Lung (tissue), 12 donors: ENCODE data around the gene STAM2. TPM values are rescaled to one million over a fixed set of nuclear protein-coding genes. Genes with fewer than 3 reads are reported as not detected.
"Not testable (repeated sequence)": the region's sequence is repeated elsewhere in the genome, so short reads cannot be mapped to it uniquely, and the experiment has no call there.

Experiments used
- ATAC-seq: fragments of 200-7000 bp; cut with Tn5 transposase; one replicate; pipeline ENCODE4 v1.9.1; 2020; ENCODE audit warnings: moderate number of reproducible peaks; ENCODE audit not compliant: insufficient read depth, low FRiP score
- DNase-seq, 3 donors: peaks; one replicate each; pipeline ENCODE4 v3.0.0-alpha.2; 2013 to 2017
- H3K27ac ChIP-seq, 2 donors: one replicate each; pipeline ENCODE4 v1.5.1; 2013; ENCODE audit warnings: mild to moderate bottlenecking in 2 of 2, moderate library complexity in 2 of 2, control low read depth in 1 of 2, inconsistent platforms in 1 of 2, low read depth in 1 of 2, low read length in 1 of 2
- H3K27me3 ChIP-seq, 3 donors: one replicate each; pipeline ENCODE4 v1.5.1; 2013; ENCODE audit warnings: low read length in 2 of 3; ENCODE audit not compliant: control insufficient read depth in 3 of 3, insufficient read depth in 3 of 3
- H3K36me3 ChIP-seq, 4 donors: one replicate each; pipeline ENCODE4 v1.5.1; 2013; ENCODE audit warnings: low read length in 4 of 4, mild to moderate bottlenecking in 1 of 4, moderate library complexity in 1 of 4; ENCODE audit not compliant: control insufficient read depth in 4 of 4, insufficient read depth in 4 of 4
- H3K4me1 ChIP-seq, 5 donors: one replicate each; pipeline ENCODE4 v1.5.1; 2013; ENCODE audit warnings: low read length in 5 of 5, mild to moderate bottlenecking in 2 of 5, moderate library complexity in 1 of 5; ENCODE audit not compliant: control insufficient read depth in 5 of 5, insufficient read depth in 5 of 5
- H3K4me3 ChIP-seq: one replicate; pipeline ENCODE4 v1.5.1; 2013; ENCODE audit warnings: mild to moderate bottlenecking, control low read depth, moderate library complexity
- H3K9ac ChIP-seq, 2 donors: one replicate each; pipeline ENCODE4 v1.5.1; 2013; ENCODE audit warnings: low read length in 2 of 2, control low read depth in 1 of 2; ENCODE audit not compliant: insufficient read depth in 1 of 2
- H3K9me3 ChIP-seq, 4 donors: one replicate each; pipeline ENCODE4 v1.5.1; 2013; ENCODE audit warnings: low read length in 3 of 4, mild to moderate bottlenecking in 1 of 4, moderate library complexity in 1 of 4; ENCODE audit not compliant: control insufficient read depth in 4 of 4, insufficient read depth in 3 of 4
- CTCF ChIP-seq: IDR thresholded peaks from 2 replicates; pipeline ENCODE4 v1.5.1; 2012; ENCODE audit warnings: mild to moderate bottlenecking; ENCODE audit errors: control extremely low read depth, extremely low read depth
- WGBS, 2 donors: extraction: QIAGEN DNeasy Blood & Tissue Kit; methylation state at CpG; one replicate each; pipeline ENCODE4 v1.1.7; 2013; 5-methylcytosine and 5-hydroxymethylcytosine counted together
- polyA plus RNA-seq, 2 donors: library from polyadenylated mRNA; stranded (reverse); fragments of 200-250 nt; gene quantifications; one replicate each; pipeline ENCODE4 v1.2.1, GENCODE V29; 2013
- total RNA-seq, 2 donors: library from RNA; depleted of rRNA in 1 of 2; stranded (reverse); fragments of >200 nt in 1 of 2; gene quantifications; one replicate each; pipeline ENCODE4 v1.2.1, GENCODE V29; 2014 to 2021
- donor health status: control.
- donor health status: control.
- donor health status: Bipolar disorder and iron deficiency.
- donor health status: healthy.
- donor health status: DM: yes; HTN: yes; CAD: no.

Gene STAM2
- total and polyA plus RNA-seq, 4 donors: 8.0 to 62.1 (median 24.1) TPM

DNA sequence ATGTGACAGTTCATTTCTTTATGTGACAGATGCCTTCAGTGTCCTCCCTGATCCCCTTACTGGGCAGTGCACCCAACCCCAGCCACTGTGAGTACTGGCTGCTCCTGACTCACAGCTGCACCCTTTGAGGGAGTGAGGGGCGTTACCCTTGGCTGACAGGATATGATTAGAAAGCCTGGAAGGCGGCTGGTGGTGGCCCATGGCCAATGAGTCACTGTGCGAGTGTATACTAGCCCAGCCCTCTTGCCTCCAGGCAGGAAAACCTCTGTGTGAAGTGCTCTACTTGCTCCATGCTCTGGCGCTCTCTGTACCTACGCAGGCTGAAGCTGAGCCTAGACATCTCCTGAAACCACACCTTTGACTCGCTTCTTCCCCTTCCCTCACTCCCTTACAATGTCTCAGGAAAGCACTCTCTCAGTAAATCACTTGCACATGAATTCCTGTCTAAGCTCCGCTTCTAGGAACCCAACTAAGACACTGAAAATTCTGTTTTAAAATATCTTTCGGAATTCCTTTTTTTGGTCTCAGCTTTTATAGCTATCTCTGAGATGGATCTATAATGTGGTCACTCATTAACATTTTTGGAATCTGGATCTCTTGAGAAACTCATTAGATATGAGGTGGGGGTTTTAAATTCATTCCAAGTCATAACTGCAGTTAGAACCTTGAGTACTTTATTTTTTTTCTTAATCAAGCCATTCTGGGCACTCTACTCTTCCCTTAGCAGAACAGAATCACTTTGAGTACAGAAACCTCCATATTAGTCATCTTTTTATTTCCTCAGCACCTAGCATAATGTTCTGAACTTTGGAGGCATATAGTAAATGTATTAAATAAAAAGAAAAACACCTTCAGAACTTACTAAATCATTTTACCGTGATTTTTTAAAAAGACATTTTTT is 25.3 kb upstream of the STAM2 start:
- peaks cover 0 to 7% (median 0%) of the 10 kb centered on the region in 5 donors for H3K4me1 ChIP-seq
- no peaks in the 10 kb centered on the region for H3K9me3 ChIP-seq
- H3K27ac ChIP-seq: no peak overlapping the region
- peak; percentile 97 for ATAC-seq
- H3K4me3 ChIP-seq: no peak overlapping the region
- WGBS, 2 donors: 61 to 83% methylated on average over 9 of the region's 9 CpGs
- DNase-seq: peak; percentile 16 to 34 (median 22)
- TF ChIP-seq CTCF: no peak
- H3K27me3 ChIP-seq: no peaks in the 10 kb centered on the region
- no peak overlapping the region for H3K9ac ChIP-seq
- no peaks in the 10 kb centered on the region for H3K36me3 ChIP-seq

DNA sequence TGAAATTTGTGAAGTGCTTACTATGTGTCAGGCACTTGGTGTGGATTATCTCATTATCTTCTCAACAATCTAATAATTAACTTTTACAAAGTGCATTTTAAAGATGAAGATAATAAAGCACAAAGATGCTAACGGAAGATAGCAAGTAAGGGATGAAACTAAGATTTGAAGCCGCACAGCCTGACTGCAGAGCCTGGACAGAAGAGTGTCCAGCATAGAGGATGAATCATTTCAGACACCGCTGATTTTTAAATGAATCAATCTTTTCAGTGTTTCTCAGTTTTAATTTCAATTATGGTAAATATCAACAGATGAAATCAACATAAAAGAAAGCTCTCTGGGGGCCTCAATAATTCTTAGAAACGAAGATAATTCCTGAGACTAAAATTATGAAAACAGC is 24.5 kb upstream of the STAM2 start:
- Histone ChIP-seq H3K27ac (no peak overlapping the region), H3K36me3 (no peaks in the 10 kb centered on the region), H3K9me3 (no peaks in the 10 kb centered on the region), H3K9ac (no peak overlapping the region), H3K27me3 (no peaks in the 10 kb centered on the region), H3K4me1 (peaks cover 0 to 7% (median 0%) of the 10 kb centered on the region in 5 donors), H3K4me3 (no peak overlapping the region)
- DNase-seq (no peak), ATAC-seq (no peak)
- TF ChIP-seq CTCF: no peak
- whole genome bisulfite sequencing, 2 donors: 88 to 93% methylated on average over 4 of the region's 4 CpGs

DNA sequence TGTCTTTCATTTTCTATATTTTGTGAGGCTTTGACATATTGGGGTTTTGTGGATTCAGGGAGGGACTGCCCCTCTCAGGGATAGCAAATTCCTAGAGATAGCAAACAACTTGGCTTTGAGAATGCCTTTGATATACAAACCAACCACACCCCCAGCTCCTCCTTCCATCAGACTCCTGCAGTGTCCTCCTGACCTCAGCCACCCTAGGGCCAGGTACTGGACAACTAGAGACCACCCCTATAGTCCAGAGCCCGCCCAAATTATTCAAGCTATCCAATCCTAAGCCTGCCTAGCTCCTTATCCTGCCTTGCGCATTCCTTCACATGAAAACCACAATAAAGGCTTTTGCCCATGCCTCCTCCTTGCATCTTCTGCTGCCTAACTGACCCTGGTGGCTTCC is 22.9 kb upstream of the STAM2 start:
- Histone ChIP-seq H3K4me1 (peaks cover 0 to 7% (median 0%) of the 10 kb centered on the region in 5 donors), H3K9ac (no peak overlapping the region), H3K36me3 (no peaks in the 10 kb centered on the region), H3K27ac (no peak overlapping the region), H3K9me3 (no peaks in the 10 kb centered on the region), H3K27me3 (no peaks in the 10 kb centered on the region), H3K4me3 (no peak overlapping the region)
- ATAC-seq: no peak
- no peak for DNase-seq
- 98 to 100% methylated on average over 2 of the region's 2 CpGs for WGBS, 2 donors
- no peak for TF ChIP-seq CTCF

DNA sequence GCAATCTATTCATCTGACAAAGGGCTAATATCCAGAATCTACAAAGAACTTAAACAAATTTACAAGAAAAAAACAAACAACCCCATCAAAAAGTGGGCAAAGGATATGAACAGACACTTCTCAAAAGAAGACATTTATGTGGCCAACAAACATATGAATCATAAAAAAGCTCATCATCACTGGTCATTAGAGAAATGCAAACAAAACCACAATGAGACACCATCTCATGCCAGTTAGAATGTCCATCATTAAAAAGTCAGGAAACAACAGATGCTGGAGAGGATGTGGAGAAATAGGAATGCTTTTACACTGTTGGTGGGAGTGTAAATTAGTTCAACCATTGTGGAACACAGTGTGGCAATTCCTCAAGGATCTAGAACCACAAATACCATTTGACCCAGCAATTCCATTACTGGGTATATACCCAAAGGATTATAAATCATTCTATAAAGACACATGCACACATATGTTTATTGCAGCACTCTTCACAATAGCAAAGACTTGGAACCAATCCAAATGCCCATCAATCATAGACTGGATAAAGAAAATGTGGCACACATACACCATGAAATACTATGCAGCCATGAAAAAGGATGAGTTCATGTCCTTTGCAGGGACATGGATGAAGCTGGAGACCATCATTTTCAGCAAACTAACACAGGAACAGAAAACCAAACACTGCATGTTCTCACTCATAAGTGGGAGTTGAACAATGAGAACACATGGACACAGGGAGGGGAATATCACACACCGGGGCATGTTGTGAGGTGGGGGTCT is 22.1 kb upstream of the STAM2 start:
- H3K4me1 ChIP-seq, H3K9me3 ChIP-seq, H3K9ac ChIP-seq, H3K27ac ChIP-seq, H3K27me3 ChIP-seq, DNase-seq, ATAC-seq, H3K4me3 ChIP-seq, H3K36me3 ChIP-seq: not testable (repeated sequence)
- WGBS, 2 donors: 0% methylated on average over 1 of the region's 1 CpG
